Gastrocnemius medialis (tissue), 4 donors: ENCODE data around the gene EXOC2. TPM values are rescaled to one million over a fixed set of nuclear protein-coding genes. Genes with fewer than 3 reads are reported as not detected.

Experiments
- ATAC-seq, 2 donors: fragments of 150-250 bp; one replicate each; pipeline ENCODE4 v1.9.1; 2016
- DNase-seq, 2 donors: peaks; one replicate each; pipeline ENCODE4 v3.0.0-alpha.2; 2019
- H3K27ac ChIP-seq, 4 donors: fragments of 200-600 bp; sonication (generic); 1 replicate in 1 of 4; 2 replicates in 3 of 4; pipeline ENCODE4 v1.5.1; 2016 to 2018; ENCODE audit warnings: mild to moderate bottlenecking in 2 of 4, moderate library complexity in 1 of 4
- H3K27me3 ChIP-seq, 3 donors: fragments of 200-600 bp; sonication (generic) in 2 of 3; 1 replicate in 1 of 3; 2 replicates in 2 of 3; pipeline versions ENCODE4 v1.5.1 to v1.6.0; 2016 to 2019; ENCODE audit warnings: mild to moderate bottlenecking in 1 of 3, moderate library complexity in 1 of 3
- H3K36me3 ChIP-seq, 2 donors: fragments of 200-600 bp; sonication (generic) in 1 of 2; one replicate each; pipeline ENCODE4 v1.5.1; 2017 to 2018
- H3K4me1 ChIP-seq, 2 donors: fragments of 200-600 bp; sonication (generic) in 1 of 2; one replicate each; pipeline ENCODE4 v1.5.1; 2016 to 2017; ENCODE audit warnings: mild to moderate bottlenecking in 2 of 2
- H3K4me3 ChIP-seq, 4 donors: fragments of 200-600 bp; sonication (generic) in 3 of 4; 1 replicate in 1 of 4; 2 replicates in 3 of 4; pipeline ENCODE4 v1.5.1; 2016 to 2019; ENCODE audit warnings: mild to moderate bottlenecking in 2 of 4
- H3K9me3 ChIP-seq, 3 donors: fragments of 200-600 bp; sonication (generic) in 2 of 3; 1 replicate in 1 of 3; 2 replicates in 2 of 3; pipeline ENCODE4 v1.5.1; 2016 to 2019
- POLR2A ChIP-seq, 2 donors: fragments of 450-650 bp; IDR thresholded peaks; one replicate each; pipeline ENCODE4 v1.6.1; 2017; ENCODE audit warnings: antibody characterized with exemption in 2 of 2, mild to moderate bottlenecking in 2 of 2, moderate library complexity in 2 of 2
- in situ Hi-C, 4 donors: fragments of 200-750 bp; cut with MboI; loops; one replicate each; pipeline versions ENCODE4 v1.15.0 to v1.8.0; 2017; ENCODE audit warnings: low sequenced_read_pairs in 4 of 4
- intact Hi-C: fragments of 100-400 bp; cut with DNase I; formaldehyde crosslinking; loops from one replicate; pipeline ENCODE4 v1.15.1; 2023; ENCODE audit warnings: low total_unique reads
- total RNA-seq, 4 donors: library from RNA; depleted of rRNA; stranded (reverse); fragments of >200 nt; gene quantifications; one replicate each; pipeline versions ENCODE4 v1.1.0 to v1.2.3, GENCODE V29; 2016
- TF ChIP-seq, protein P1 (sequence below), 5 experiments: fragments of 450-650 bp in 3 of 5; fragments of 200-600 bp in 2 of 5; sonication (generic) in 2 of 5; IDR thresholded peaks in 4 of 5; conservative IDR thresholded peaks in 1 of 5; 1 replicate in 4 of 5; 2 replicates in 1 of 5; pipeline ENCODE4 v1.5.1; 2016 to 2019; ENCODE audit warnings: antibody characterized with exemption in 5 of 5, mild to moderate bottlenecking in 3 of 5, moderate library complexity in 3 of 5

The EXOC2 gene
- total RNA-seq, 4 donors from 2014 or later, result 12.6 to 16.4 (median 15.0) TPM

- Histone ChIP-seq H3K27me3 (peaks cover 0 to 17% (median under 1%) of the 10 kb centered on the region in 3 donors), H3K9me3 (no peaks in the 10 kb centered on the region), H3K4me1 (peaks cover 5 to 8% of the 10 kb centered on the region in 2 donors), H3K4me3 (no peak overlapping the region), H3K36me3 (no peaks in the 10 kb centered on the region), H3K27ac (no peak overlapping the region)
- intact Hi-C loops (no loop called here), in situ Hi-C loops (loop anchor here in 1 of 4 donors (25.0 kb wide), 1 partner anchor 674 kb away; the partner anchor contains the start of gene FOXF2)
- no peak for ATAC-seq
- TF ChIP-seq, protein P1, sequence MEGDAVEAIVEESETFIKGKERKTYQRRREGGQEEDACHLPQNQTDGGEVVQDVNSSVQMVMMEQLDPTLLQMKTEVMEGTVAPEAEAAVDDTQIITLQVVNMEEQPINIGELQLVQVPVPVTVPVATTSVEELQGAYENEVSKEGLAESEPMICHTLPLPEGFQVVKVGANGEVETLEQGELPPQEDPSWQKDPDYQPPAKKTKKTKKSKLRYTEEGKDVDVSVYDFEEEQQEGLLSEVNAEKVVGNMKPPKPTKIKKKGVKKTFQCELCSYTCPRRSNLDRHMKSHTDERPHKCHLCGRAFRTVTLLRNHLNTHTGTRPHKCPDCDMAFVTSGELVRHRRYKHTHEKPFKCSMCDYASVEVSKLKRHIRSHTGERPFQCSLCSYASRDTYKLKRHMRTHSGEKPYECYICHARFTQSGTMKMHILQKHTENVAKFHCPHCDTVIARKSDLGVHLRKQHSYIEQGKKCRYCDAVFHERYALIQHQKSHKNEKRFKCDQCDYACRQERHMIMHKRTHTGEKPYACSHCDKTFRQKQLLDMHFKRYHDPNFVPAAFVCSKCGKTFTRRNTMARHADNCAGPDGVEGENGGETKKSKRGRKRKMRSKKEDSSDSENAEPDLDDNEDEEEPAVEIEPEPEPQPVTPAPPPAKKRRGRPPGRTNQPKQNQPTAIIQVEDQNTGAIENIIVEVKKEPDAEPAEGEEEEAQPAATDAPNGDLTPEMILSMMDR (IDR thresholded peaks at IDR 0.05 in 4 of 5, conservative IDR thresholded peaks at IDR 0.05 in 1 of 5), result no peak
- no peak for TF ChIP-seq POLR2A (IDR thresholded peaks at IDR 0.05)
- no peak for DNase-seq
Measured at GRCh38 chr6:712805-713204, 19.9 kb upstream of the EXOC2 start.

- DNase-seq (no peak), ATAC-seq (no peak)
- Histone ChIP-seq H3K9me3 (no peaks in the 10 kb centered on the region), H3K4me3 (peak overlapping the region in 3 of 4 donors; percentile 66 to 70 (median 69)), H3K4me1 (peaks cover 5 to 8% of the 10 kb centered on the region in 2 donors), H3K27me3 (peaks cover 0 to 17% (median 3%) of the 10 kb centered on the region in 3 donors), H3K27ac (peak overlapping the region; percentile 74 to 81 (median 76)), H3K36me3 (no peaks in the 10 kb centered on the region)
- in situ Hi-C loops, result loop anchor here in 1 of 4 donors (25.0 kb wide), 1 partner anchor 675 kb away; the partner anchor contains the start of gene FOXF2
- TF ChIP-seq, protein P1 (IDR thresholded peaks at IDR 0.05 in 4 of 5, conservative IDR thresholded peaks at IDR 0.05 in 1 of 5), result no peak
- no peak for TF ChIP-seq POLR2A (IDR thresholded peaks at IDR 0.05)
- intact Hi-C loops, result no loop called here
Measured at GRCh38 chr6:711925-712324, 19.0 kb upstream of the EXOC2 start.

DNA sequence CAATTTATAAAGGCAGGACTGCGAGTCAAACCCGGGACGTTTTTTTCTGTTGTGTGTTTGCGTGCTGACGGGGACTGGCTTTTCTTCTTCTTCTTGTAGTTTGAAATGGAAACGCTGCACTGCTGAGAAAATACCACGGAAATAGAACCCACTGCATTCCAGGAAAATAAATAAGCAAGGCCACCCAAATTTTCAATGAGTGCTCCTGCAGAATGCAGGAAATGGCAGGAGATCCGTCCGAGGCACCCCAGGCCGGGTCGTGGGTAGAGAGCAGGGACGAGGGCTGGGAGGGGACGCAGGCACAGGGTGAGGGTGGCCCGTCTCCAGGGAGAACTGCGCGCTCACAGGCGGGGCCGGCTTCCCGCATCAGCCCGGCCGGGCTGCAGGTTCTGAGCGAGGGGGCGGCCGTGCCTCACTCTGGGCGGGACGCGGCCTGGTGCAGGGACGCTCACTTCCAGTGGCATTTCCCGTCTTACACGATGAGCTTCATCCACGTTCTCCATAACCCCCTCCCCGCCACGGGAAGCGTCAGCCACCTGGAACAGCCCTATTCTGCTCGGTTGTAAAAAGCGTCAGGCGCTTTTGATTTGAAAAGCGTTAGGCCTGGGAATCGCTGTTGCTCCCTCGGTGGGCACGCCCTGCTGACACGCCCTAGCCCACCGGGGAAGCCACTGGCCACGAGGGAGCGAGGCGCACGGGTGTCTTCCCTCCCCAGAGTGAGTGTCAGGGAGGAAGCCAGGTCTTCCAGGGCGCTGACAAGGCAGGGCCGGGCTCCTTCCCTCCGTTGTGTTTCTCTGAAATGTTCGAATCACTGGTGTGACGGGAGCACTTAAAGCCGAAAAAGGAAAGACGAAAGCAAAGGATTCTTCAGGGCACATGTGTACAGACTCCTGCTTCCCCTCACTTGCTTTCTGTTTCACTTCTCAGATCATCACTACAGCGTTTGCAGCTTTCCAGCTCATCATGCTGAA, 17.9 kb upstream of the EXOC2 start:
- ATAC-seq (peak; percentile 55 to 73), DNase-seq (no peak)
- Histone ChIP-seq H3K4me3 (peak overlapping the region; percentile 66 to 70 (median 70)), H3K9me3 (no peaks in the 10 kb centered on the region), H3K27ac (peak overlapping the region; percentile 74 to 81 (median 76)), H3K36me3 (no peaks in the 10 kb centered on the region), H3K4me1 (peaks cover 5 to 8% of the 10 kb centered on the region in 2 donors), H3K27me3 (peaks cover 0 to 17% (median 3%) of the 10 kb centered on the region in 3 donors)
- TF ChIP-seq POLR2A (IDR thresholded peaks at IDR 0.05), result peak in 1 of 2 donors; percentile 17
- TF ChIP-seq, protein P1 (IDR thresholded peaks at IDR 0.05 in 4 of 5, conservative IDR thresholded peaks at IDR 0.05 in 1 of 5), result no peak
- intact Hi-C loops, result no loop called here
- in situ Hi-C loops, result loop anchor here in 1 of 4 donors (25.0 kb wide), 1 partner anchor 676 kb away; the partner anchor contains the start of gene FOXF2

DNA sequence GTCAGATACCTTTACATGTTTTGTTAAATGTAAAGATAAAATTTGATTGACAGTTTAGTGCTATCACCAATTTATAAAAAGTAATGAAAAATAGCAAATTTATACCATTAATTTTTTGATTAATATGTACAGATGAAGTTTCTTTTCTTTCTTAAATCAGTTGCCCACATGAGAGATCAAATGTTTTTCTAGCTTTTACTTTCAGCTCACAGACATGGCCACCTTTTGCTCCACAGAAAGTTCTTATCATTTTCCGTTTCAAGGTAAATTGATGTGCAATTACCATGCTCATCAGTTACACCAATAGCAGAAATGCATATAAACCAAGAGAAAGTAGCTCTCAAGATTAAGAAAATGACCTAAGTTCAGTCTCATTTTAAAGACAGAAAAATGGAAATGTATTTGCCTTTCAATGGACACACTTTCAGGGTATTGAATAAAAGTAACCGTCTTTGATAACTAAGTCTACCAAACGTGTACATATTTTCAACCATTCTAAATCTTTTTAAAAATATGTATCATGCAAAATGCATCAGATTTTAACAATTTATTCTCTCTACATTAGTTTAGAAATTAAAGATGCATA, 16.6 kb upstream of the EXOC2 start:
- Histone ChIP-seq H3K9me3 (no peaks in the 10 kb centered on the region), H3K4me3 (no peak overlapping the region), H3K27me3 (peaks cover 0 to 17% (median 3%) of the 10 kb centered on the region in 3 donors), H3K27ac (no peak overlapping the region), H3K36me3 (no peaks in the 10 kb centered on the region), H3K4me1 (peaks cover 5 to 8% of the 10 kb centered on the region in 2 donors)
- in situ Hi-C loops, result loop anchor here in 1 of 4 donors (25.0 kb wide), 1 partner anchor 678 kb away; the partner anchor contains the start of gene FOXF2
- TF ChIP-seq, protein P1 (IDR thresholded peaks at IDR 0.05 in 4 of 5, conservative IDR thresholded peaks at IDR 0.05 in 1 of 5), result no peak
- TF ChIP-seq POLR2A (IDR thresholded peaks at IDR 0.05), result no peak
- intact Hi-C loops, result no loop called here
- no peak for DNase-seq
- ATAC-seq, result no peak
